NCI-H510A (cell line): ENCODE results near the gene PABPN1L.

Experiments
- DNase-seq: peaks from one replicate; lab custom pipeline; 2025; lab: John Stamatoyannopoulos, UW

Gene PABPN1L

GRCh38 chr16:88866151-88866920, at the start of gene PABPN1L:
PABPN1L (minus strand) TSS chr16:88866660; CDS start chr16:88866606, 54 bp downstream.
- DNase-seq, result no peak

- no peak for DNase-seq
Observed at GRCh38 chr16:88915639-88916327, 49.3 kb upstream of the PABPN1L start.

- DNase-seq, result no peak
Observed at GRCh38 chr16:88914750-88915368, 48.4 kb upstream of the PABPN1L start.

- no peak for DNase-seq
Observed at GRCh38 chr16:88913870-88914269, 47.4 kb upstream of the PABPN1L start.

GRCh38 chr16:88913001-88913612, 46.6 kb upstream of the PABPN1L start:
- no peak for DNase-seq

- no peak for DNase-seq
Observed at GRCh38 chr16:88912556-88912955, 46.1 kb upstream of the PABPN1L start.

GRCh38 chr16:88911946-88912310, 45.5 kb upstream of the PABPN1L start:
- DNase-seq, result no peak

- no peak for DNase-seq
Observed at GRCh38 chr16:88911136-88911945, 44.9 kb upstream of the PABPN1L start.

GRCh38 chr16:88910284-88911135, 44.0 kb upstream of the PABPN1L start:
- DNase-seq, result no peak

- no peak for DNase-seq
Observed at GRCh38 chr16:88909431-88910210, 43.2 kb upstream of the PABPN1L start.

GRCh38 chr16:88908307-88908706, 41.8 kb upstream of the PABPN1L start:
- DNase-seq, result no peak

GRCh38 chr16:88907768-88908167, 41.3 kb upstream of the PABPN1L start:
- DNase-seq, result no peak

- DNase-seq, result no peak
Observed at GRCh38 chr16:88906535-88907105, 40.2 kb upstream of the PABPN1L start.

- DNase-seq, result no peak
Observed at GRCh38 chr16:88906020-88906419, 39.6 kb upstream of the PABPN1L start.

GRCh38 chr16:88905563-88905962, 39.1 kb upstream of the PABPN1L start:
- no peak for DNase-seq

GRCh38 chr16:88904676-88905365, 38.4 kb upstream of the PABPN1L start:
- no peak for DNase-seq

- no peak for DNase-seq
Observed at GRCh38 chr16:88903267-88903666, 36.8 kb upstream of the PABPN1L start.

GRCh38 chr16:88902744-88903143, 36.3 kb upstream of the PABPN1L start:
- DNase-seq, result no peak

GRCh38 chr16:88901718-88902337, 35.4 kb upstream of the PABPN1L start:
- no peak for DNase-seq
